OCI-LY7 (cell line): ENCODE measurements around the gene LRP10. TPM values are rescaled to one million over a fixed set of nuclear protein-coding genes. Genes with fewer than 3 reads are reported as not detected.

Experiments used
- BruUV-seq: library from RNA; stranded (reverse); fragments of 400-500 nt; replicated peaks from 2 replicates; lab custom pipeline; 2021; lab: Mats Ljungman, UMichigan
- CTCF ChIA-PET: fragments of 300-600 bp; sonication (Branson Sonifier 250); formaldehyde crosslinking; loops from one replicate; lab custom pipeline; 2022; ENCODE audit warnings: antibody characterized with exemption; ENCODE audit not compliant: unreplicated experiment; lab: Charles Lee
- POLR2A ChIA-PET: fragments of 300-600 bp; sonication (Branson Sonifier 250); formaldehyde crosslinking; loops from one replicate; lab custom pipeline; 2022; ENCODE audit warnings: antibody characterized with exemption; lab: Charles Lee
- DNase-seq: peaks from one replicate; pipeline ENCODE4 v3.0.0-alpha.2; 2015; ENCODE audit warnings: low spot score
- H2AFZ ChIP-seq: fragments of 200-600 bp; sonication (generic), shearing (Covaris generic); 2 replicates; pipeline ENCODE4 v1.6.1; 2014; ENCODE audit warnings: mild to moderate bottlenecking, antibody characterized with exemption, low read length, moderate library complexity
- H3K27ac ChIP-seq: fragments of 200-600 bp; sonication (generic); 2 replicates; pipeline ENCODE4 v1.5.1; 2014; ENCODE audit warnings: mixed run types, low read depth, mild to moderate bottlenecking, moderate library complexity, low read length, inconsistent platforms; ENCODE audit not compliant: poor library complexity, severe bottlenecking
- H3K36me3 ChIP-seq: fragments of 200-600 bp; sonication (generic); 2 replicates; pipeline ENCODE4 v1.6.1; 2014; ENCODE audit warnings: mild to moderate bottlenecking, antibody characterized with exemption, low read length, moderate library complexity, mixed read lengths; ENCODE audit not compliant: insufficient read depth
- H3K4me1 ChIP-seq: fragments of 200-600 bp; sonication (generic); 2 replicates; pipeline ENCODE4 v1.5.1; 2014; ENCODE audit warnings: mild to moderate bottlenecking, low read length; ENCODE audit not compliant: insufficient read depth, poor library complexity, severe bottlenecking
- H3K4me2 ChIP-seq: fragments of 200-600 bp; sonication (generic); 2 replicates; pipeline ENCODE4 v1.6.1; 2014; ENCODE audit warnings: mild to moderate bottlenecking, low read length
- H3K4me3 ChIP-seq: fragments of 200-600 bp; sonication (generic); 2 replicates; pipeline ENCODE4 v1.5.1; 2014; ENCODE audit warnings: mild to moderate bottlenecking, low read depth, low read length; ENCODE audit not compliant: poor library complexity, severe bottlenecking
- H3K79me2 ChIP-seq: fragments of 200-600 bp; sonication (generic); 2 replicates; pipeline ENCODE4 v1.6.1; 2016; ENCODE audit warnings: low read depth, mild to moderate bottlenecking, low read length, moderate library complexity, mixed read lengths; ENCODE audit not compliant: insufficient read depth
- H3K9me2 ChIP-seq: fragments of 200-600 bp; sonication (generic); 2 replicates; pipeline ENCODE4 v1.6.1; 2016; ENCODE audit warnings: mild to moderate bottlenecking, low read length, mixed read lengths; ENCODE audit not compliant: insufficient read depth
- H3K9me3 ChIP-seq: fragments of 200-600 bp; sonication (generic); 2 replicates; pipeline ENCODE4 v1.6.1; 2014; ENCODE audit warnings: mild to moderate bottlenecking, mixed run types, low read length, mixed read lengths
- H4K20me1 ChIP-seq: fragments of 200-600 bp; sonication (generic); 2 replicates; pipeline ENCODE4 v1.6.1; 2014; ENCODE audit warnings: mild to moderate bottlenecking, antibody characterized with exemption, low read length, moderate library complexity, mixed read lengths; ENCODE audit not compliant: insufficient read depth
- EZH2phosphoT487 ChIP-seq: fragments of 200-600 bp; sonication (generic); IDR thresholded peaks from 2 replicates; pipeline ENCODE4 v1.6.1; 2018; ENCODE audit warnings: low read depth, borderline replicate concordance, mild to moderate bottlenecking, mixed run types, antibody characterized with exemption, low read length, moderate library complexity, mixed read lengths
- intact Hi-C: fragments of 100-400 bp; cut with micrococcal nuclease; formaldehyde crosslinking; loops from one replicate; pipeline ENCODE4 v1.10.0; 2022; ENCODE audit not compliant: unreplicated experiment
- total RNA-seq, 2 experiments: library from RNA; depleted of rRNA in 1 of 2; stranded (reverse); fragments of >200 nt in 1 of 2; shearing (Covaris generic) in 1 of 2; gene quantifications; 2 replicates each; pipeline ENCODE4 v1.2.3, GENCODE V29; 2014 to 2022
- TF ChIP-seq, protein P1 (sequence below): fragments of 200-600 bp; sonication (generic); conservative IDR thresholded peaks from 2 replicates; pipeline ENCODE4 v1.5.1; 2014; ENCODE audit warnings: mild to moderate bottlenecking, antibody characterized with exemption, low read length, moderate library complexity, mixed read lengths

The LRP10 gene
- total RNA-seq, 2 experiments from 2014 or later, result 25.5 to 55.1 TPM

DNA sequence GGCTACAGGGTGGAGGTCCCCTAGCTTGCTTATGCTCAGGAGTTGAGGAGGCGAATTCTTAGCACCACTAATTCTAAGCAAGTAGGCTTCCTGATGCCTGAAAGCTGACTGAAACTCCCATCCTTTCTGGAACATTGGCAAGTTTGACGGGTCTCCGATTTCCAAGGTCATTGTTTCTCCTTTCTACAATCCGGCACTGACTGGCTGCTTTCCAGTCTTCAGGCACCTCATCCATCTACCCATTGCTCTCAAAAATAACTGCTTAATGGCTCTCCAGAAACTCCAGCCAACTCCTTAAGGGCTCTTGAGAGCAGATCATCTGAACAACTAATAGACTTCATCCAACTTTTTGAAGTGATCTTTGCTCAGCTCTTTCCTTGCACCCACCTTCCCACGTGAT, 24.8 kb downstream of the LRP10 start:
- Histone ChIP-seq H3K9me2 (no peaks in the 10 kb centered on the region), H3K4me2 (no peak overlapping the region), H2AFZ (no peak overlapping the region), H4K20me1 (no peaks in the 10 kb centered on the region), H3K36me3 (peaks cover 32% of the 10 kb centered on the region), H3K9me3 (no peaks in the 10 kb centered on the region), H3K4me1 (peaks cover 35% of the 10 kb centered on the region), H3K4me3 (no peak overlapping the region), H3K27ac (no peak overlapping the region), H3K79me2 (no peaks in the 10 kb centered on the region)
- intact Hi-C loops, result no loop called here
- DNase-seq, result no peak
- BruUV-seq, result no TSS peak
- ChIA-PET POLR2A (interaction anchor here (1.0 to 1.3 kb wide), 5 partner anchors 13 to 41 kb away, joined by 3 to 5 read pairs (median 4); partner anchors contain the start of genes LRP10, RBM23 and REM2), CTCF (interaction anchor here (0.6 to 0.9 kb wide), 2 partner anchors 14 to 99 kb away, joined by 3 to 4 read pairs; no protein-coding TSS in a partner anchor)
- TF ChIP-seq, protein P1, sequence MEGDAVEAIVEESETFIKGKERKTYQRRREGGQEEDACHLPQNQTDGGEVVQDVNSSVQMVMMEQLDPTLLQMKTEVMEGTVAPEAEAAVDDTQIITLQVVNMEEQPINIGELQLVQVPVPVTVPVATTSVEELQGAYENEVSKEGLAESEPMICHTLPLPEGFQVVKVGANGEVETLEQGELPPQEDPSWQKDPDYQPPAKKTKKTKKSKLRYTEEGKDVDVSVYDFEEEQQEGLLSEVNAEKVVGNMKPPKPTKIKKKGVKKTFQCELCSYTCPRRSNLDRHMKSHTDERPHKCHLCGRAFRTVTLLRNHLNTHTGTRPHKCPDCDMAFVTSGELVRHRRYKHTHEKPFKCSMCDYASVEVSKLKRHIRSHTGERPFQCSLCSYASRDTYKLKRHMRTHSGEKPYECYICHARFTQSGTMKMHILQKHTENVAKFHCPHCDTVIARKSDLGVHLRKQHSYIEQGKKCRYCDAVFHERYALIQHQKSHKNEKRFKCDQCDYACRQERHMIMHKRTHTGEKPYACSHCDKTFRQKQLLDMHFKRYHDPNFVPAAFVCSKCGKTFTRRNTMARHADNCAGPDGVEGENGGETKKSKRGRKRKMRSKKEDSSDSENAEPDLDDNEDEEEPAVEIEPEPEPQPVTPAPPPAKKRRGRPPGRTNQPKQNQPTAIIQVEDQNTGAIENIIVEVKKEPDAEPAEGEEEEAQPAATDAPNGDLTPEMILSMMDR, result no peak
- no peak for TF ChIP-seq EZH2phosphoT487

DNA sequence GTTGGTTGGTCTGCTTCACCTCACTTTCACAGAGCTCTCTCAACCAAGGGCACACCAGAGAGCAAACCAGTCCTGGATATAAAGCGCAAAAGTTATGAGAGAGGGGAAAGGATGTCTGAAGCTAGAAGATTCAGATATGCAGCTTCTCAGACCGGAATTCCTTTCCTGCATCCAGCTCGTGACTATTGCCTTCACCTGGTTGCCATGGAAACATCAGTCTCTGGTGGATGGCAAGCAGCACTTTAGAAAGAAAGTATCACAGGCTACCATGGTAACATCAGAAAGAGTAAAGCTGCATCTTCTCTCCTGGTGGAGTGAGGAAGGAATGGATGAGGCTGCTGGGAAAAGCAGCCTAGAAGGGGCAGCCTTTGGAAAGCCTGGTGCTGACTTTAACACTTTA, 25.2 kb downstream of the LRP10 start:
- no peak for TF ChIP-seq EZH2phosphoT487
- TF ChIP-seq, protein P1, result no peak
- BruUV-seq, result no TSS peak
- CTCF ChIA-PET, result interaction anchor here (0.7 to 0.9 kb wide), 2 partner anchors 11 to 15 kb away, joined by 3 read pairs; no protein-coding TSS in a partner anchor
- H3K4me3 ChIP-seq, result no peak overlapping the region
- no peaks in the 10 kb centered on the region for H3K79me2 ChIP-seq
- H4K20me1 ChIP-seq, result no peaks in the 10 kb centered on the region
- no peak overlapping the region for H2AFZ ChIP-seq
- H3K27ac ChIP-seq, result no peak overlapping the region
- H3K36me3 ChIP-seq, result peaks cover 36% of the 10 kb centered on the region
- H3K9me2 ChIP-seq, result no peaks in the 10 kb centered on the region
- no peak overlapping the region for H3K4me2 ChIP-seq
- no peak for DNase-seq
- H3K4me1 ChIP-seq, result peaks cover 35% of the 10 kb centered on the region
- POLR2A ChIA-PET, result interaction anchor here (1.0 to 1.2 kb wide), 4 partner anchors 13 to 41 kb away, joined by 3 to 5 read pairs (median 4); partner anchors contain the start of genes RBM23 and REM2
- intact Hi-C loops, result no loop called here
- no peaks in the 10 kb centered on the region for H3K9me3 ChIP-seq

DNA sequence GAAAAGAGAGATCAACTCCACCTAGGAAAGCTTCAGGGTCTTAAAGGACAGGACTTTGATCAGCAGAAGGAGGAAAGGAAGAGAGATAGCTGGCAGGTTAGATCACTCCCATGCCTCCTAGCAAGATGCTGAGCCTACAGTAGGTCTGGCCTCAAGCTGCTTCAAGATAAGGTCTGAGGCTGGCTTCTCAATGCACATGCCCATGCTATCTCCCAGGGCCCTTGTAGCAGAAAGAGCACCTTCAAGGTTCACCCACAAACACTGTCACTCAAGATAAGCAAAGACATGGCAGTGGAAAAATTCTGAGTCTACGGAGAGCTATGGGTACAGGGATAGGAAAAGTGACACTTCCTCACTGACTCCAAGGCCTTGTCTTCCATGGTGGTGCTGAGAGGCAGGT, 25.8 kb downstream of the LRP10 start:
- BruUV-seq, result no TSS peak
- H3K36me3 ChIP-seq, result peaks cover 42% of the 10 kb centered on the region
- H3K4me3 ChIP-seq, result no peak overlapping the region
- no peaks in the 10 kb centered on the region for H3K9me2 ChIP-seq
- no peak for DNase-seq
- ChIA-PET CTCF (interaction anchor here (0.7 kb wide), 1 partner anchor 12 kb away, joined by 3 read pairs; no protein-coding TSS in a partner anchor), POLR2A (interaction anchor here (0.6 to 1.0 kb wide), 2 partner anchors 8 to 14 kb away, joined by 4 read pairs; partner anchors contain the start of gene REM2)
- intact Hi-C loops, result no loop called here
- H3K27ac ChIP-seq, result no peak overlapping the region
- peaks cover 32% of the 10 kb centered on the region for H3K4me1 ChIP-seq
- H4K20me1 ChIP-seq, result no peaks in the 10 kb centered on the region
- H3K4me2 ChIP-seq, result no peak overlapping the region
- no peak overlapping the region for H2AFZ ChIP-seq
- H3K9me3 ChIP-seq, result no peaks in the 10 kb centered on the region
- TF ChIP-seq, protein P1, result no peak
- TF ChIP-seq EZH2phosphoT487, result no peak
- H3K79me2 ChIP-seq, result no peaks in the 10 kb centered on the region
